HG02970 (cell line): ENCODE data around the gene UGT1A9.
"Not testable (repeated sequence)": the region's sequence is repeated elsewhere in the genome, so short reads cannot be mapped to it uniquely, and the experiment has no call there.

ENCODE experiments used
- ATAC-seq: cut with Tn5 transposase; IDR thresholded peaks from one replicate; pipeline ENCODE4 v1.9.1; 2021; ENCODE audit warnings: mild to moderate bottlenecking, moderate library complexity, moderate number of reproducible peaks; ENCODE audit not compliant: unreplicated experiment, low FRiP score

UGT1A9 gene

GRCh38 chr2:233679196-233679595, 7.5 kb downstream of the UGT1A9 start:
- ATAC-seq = no peak

- ATAC-seq = no peak
These were observed 8.8 kb downstream of the UGT1A9 start for GRCh38 chr2:233680361-233681045.

GRCh38 chr2:233681521-233682099, 9.9 kb downstream of the UGT1A9 start, which contains the start of gene UGT1A7:
Gene UGT1A7 (plus strand): TSS chr2:233681901. CDS start chr2:233681938, 37 bp downstream.
- ATAC-seq = no peak

DNA sequence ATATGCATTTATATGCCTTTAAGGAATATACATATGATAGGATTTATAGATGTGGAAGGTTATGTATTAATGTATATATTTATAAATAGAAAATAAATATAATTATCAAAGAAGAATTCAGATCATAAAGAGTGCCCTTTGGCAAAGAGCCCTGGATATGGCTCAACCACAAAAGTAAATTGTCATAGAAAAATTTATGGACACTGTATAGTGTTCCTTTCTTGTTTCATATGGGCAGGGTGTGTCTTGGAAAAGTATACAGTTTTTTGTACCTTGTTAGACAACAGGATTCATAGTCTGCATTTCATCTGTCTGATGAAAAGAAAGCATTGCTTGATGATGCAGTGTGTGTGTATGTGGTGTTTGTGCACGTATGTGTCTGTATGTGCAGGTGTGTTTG, 12.9 kb downstream of the UGT1A9 start:
- ATAC-seq = no peak

- ATAC-seq = no peak
These were observed 15.2 kb downstream of the UGT1A9 start for GRCh38 chr2:233686928-233687327.

DNA sequence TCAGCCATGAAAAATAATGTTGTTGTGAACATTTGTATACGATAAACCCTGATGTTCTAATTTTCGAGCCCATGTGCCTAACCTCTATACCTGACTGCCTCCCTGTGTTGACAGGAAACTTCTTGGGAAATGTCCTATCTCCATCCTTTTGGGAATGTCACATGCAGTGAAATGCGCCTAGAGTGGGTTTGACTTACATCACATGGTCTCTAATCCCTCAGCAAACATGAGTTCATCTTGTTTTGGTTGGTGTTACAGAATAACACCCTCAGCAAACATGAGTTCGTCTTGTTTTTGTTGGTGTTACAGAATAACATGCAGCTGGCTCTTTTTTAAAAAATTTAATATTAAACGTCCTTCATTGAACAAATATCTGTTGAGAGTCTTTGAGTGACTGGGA, 16.6 kb downstream of the UGT1A9 start:
- no peak for ATAC-seq

DNA sequence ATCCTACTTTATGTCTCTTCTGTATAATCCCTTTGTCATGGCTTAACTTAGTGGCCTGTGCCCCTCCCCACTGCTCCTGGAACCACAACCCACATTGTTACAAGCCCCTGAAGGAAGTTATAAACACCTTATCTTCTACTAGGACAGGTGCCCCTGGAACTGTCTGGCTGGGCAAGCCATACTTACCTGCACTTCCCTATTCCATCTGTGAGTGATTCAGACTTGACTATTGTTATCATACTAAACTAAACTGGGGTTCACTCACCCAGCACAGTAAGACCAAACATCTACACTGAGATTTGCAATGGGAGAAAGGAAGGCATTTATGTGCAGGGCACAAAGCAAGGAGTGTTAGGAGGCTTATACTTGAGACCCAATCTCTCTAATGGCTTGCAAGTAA, 17.3 kb downstream of the UGT1A9 start:
- no peak for ATAC-seq

DNA sequence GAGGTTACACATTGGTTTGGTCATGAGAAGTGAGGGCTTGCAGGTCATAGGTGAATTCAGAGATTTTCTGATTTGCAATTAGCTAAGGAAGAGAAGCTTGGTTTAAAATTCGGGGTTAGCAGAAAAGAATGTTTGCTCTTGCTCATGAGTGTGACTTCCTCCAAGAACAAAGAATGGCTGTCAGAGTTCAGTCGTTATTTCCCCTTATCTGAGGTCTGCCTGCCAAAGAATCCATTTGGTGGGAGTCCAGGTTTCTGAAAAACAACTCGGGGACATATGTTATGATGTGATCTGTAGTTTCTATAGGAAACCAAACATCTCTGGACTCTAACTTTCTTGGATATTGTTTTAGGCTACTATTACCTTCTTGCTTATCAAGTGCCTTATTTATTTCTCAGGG, 17.8 kb downstream of the UGT1A9 start:
- ATAC-seq = no peak

- ATAC-seq = no peak
These were observed 18.7 kb downstream of the UGT1A9 start for GRCh38 chr2:233690444-233690843.

DNA sequence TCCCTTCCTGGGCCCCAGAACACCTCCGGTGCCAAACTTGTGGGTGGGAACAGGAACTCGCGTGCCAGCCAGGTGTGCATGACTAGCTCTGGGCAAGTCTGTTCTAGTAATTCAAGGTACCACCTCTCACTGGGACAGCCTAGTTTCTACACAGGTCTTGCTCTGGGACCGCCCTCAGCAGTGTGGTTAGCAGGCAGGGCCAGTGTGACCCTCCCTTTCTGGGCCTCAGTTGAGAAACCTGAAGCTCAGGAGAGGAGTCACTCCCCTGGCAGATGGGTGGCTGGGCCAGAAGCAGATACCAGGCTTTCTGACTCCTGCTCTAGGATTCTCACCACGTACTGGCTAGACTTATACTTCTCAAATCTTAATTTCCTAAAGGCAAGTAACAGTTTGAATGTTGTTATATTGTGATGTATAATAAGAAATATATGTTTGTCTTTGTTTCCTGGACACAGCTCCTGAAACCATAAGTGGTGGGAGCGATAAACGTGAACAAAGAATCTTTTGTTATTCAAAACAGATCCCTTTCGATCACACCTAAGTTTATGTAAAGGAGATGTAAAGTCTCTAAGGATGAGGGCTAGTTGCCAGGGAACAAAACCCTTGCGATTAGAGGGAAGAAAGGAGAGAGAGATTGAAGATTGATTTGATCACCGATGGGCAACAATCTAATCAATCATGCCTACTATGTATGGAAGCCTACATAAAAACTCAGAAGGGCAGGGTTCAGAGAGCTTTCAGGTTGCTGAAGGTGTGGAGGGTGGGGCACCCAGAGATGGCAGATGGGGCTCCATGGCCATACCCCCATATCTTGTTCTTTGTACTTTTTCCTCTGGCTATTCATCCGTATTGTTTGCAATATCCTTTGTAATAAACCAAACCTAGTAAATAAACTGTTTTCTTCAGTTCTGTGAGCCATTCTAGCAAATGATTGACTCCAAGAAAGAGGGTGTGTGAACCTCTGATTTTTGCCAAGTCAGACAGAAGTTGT, 20.0 kb downstream of the UGT1A9 start:
- no peak for ATAC-seq

GRCh38 chr2:233692648-233693047, 20.9 kb downstream of the UGT1A9 start, which contains the start of gene UGT1A6:
Gene UGT1A6 (plus strand): TSS chr2:233692890. CDS start chr2:233693005, 115 bp downstream.
- ATAC-seq = no peak

- ATAC-seq = no peak
These were observed 22.3 kb downstream of the UGT1A9 start for GRCh38 chr2:233693963-233694362.

DNA sequence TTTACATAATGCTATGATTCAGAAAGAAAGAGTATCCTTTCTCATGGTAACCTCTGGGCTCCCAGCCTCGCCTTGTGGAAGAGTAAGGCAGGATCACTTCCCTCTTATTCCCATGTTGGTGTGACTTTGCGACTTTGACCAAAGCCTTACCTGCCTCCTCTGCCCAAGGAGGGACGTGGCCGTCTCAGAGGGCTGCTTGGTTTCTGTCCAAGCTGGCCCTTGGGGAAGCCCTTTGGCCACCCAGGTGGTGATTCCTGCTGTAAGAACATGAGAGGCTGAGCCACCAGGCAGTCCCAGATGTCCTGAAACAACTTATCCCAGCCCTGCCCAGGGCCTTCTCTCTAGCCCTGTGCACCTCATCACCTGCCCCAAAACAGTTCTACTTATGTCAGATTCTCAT, 27.0 kb downstream of the UGT1A9 start:
- no peak for ATAC-seq

GRCh38 chr2:233699424-233700027, 27.8 kb downstream of the UGT1A9 start:
- ATAC-seq = no peak

DNA sequence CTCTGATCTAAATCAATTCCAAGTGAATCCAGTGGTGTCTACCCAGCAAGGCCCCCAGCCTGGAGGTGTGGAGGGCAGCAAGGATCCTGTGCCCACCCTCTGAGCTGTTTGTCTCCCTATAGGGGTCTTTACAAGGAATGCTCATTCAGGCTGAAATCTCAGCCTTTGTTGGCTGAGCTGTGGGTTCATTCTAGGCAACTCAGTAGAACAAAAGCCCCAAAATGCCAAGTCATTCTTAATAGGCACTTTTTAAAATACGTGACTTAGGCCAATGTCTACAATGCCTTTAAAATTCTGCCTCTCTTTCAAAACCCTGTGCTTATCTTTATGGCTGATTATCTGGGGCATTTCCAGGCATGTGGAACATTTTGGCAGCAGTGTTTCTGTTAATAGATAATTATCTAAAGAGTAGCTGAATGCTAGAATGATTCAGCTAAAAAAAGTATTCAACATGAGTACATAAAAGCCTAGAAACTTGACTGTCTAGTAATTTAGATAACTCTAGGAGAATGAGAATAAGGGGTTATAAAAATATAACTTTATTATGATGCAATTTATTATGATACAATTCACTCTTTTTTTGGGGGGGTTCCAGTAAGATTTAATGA, 28.4 kb downstream of the UGT1A9 start:
- no peak for ATAC-seq

DNA sequence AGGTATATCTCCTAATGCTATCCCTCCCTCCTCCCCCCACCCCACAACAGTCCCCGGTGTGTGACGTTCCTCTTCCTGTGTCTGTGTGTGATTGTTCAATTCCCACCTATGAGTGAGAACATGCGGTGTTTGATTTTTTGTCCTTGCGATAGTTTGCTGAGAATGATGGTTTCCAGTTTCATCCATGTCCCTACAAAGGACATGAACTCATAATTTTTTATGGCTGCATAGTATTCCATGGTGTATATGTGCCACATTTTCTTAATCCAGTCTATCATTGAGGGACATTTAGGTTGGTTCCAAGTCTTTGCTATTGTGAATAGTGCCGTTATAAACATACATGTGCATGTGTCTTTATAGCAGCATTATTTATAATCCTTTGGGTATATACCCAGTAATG, 29.1 kb downstream of the UGT1A9 start:
- ATAC-seq = not testable (repeated sequence)

DNA sequence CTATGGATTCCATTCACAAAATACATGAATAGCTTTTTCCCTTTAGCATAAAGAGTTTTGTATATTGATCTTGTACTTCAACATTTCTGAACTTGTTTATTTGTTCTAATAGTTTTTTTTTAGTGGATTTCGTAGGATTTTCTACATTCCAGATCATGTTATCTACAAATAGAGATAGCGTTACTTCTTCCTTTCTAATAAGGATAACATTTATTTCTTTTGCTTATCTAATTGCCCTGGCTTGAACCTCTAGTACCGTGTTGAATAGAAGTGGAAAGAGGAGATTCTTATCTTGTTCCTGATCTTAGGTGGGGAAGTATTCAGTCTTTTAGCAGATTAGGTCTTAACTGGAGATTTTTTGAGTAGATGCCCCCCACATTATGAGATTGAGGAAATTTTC, 30.5 kb downstream of the UGT1A9 start:
- no peak for ATAC-seq

DNA sequence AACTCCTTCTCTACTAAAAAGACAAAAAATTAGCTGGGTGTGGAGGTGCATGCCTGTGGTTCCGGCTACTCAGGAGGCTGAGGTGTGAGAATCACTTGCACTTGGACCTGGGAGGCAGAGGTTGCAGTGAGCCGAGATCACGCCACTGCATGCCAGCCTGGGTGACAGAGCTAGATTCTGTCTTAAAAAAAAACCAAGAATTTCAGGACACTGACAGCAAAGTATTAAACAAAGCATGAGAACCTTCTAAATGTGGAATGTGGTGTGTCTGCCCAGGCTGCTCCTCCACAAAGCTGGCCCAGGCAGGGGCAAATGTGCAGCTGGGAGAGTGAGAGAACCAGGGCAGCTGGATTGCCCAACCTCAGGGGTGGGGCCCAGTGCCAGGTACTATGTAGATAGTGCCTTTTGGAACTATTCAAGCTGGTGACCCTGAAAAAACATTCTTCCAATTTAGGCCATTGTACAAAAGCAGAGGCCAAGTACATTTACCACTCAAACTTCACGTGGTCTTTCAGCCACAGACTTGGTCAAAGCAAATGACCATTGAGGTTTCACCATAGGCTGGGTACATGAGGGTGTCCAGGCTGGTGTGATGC, 34.3 kb downstream of the UGT1A9 start:
- no peak for ATAC-seq

DNA sequence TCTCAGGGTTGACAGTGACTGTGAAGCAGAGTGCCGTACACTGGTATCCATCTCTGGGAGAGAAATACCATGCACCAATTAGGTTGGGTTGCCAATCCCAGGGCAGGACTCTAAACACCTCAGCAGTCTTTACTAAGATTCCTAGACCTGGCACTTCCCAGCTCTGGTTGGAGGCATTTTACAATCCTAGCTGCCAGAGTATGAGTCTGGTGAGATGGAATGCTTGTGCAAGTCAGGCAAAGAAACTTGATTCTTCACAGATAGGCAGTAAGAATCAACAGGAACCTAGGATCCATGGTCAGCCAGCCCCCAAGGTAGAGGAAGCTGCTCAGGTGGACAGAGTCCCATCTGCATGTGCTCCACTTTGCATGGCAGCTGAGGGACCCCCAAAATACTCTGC, 35.0 kb downstream of the UGT1A9 start:
- no peak for ATAC-seq
